GM18909 (cell line): ENCODE results near the gene FAM170A.
A peak's percentile ranks its signal among the peaks of the same experiment; 100 is the strongest.

Source experiments
- ATAC-seq: cut with Tn5 transposase; IDR thresholded peaks from one replicate; pipeline ENCODE4 v1.9.1; 2021; ENCODE audit warnings: mild to moderate bottlenecking; ENCODE audit not compliant: unreplicated experiment, poor library complexity

FAM170A gene, protein sequence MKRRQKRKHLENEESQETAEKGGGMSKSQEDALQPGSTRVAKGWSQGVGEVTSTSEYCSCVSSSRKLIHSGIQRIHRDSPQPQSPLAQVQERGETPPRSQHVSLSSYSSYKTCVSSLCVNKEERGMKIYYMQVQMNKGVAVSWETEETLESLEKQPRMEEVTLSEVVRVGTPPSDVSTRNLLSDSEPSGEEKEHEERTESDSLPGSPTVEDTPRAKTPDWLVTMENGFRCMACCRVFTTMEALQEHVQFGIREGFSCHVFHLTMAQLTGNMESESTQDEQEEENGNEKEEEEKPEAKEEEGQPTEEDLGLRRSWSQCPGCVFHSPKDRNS

DNA sequence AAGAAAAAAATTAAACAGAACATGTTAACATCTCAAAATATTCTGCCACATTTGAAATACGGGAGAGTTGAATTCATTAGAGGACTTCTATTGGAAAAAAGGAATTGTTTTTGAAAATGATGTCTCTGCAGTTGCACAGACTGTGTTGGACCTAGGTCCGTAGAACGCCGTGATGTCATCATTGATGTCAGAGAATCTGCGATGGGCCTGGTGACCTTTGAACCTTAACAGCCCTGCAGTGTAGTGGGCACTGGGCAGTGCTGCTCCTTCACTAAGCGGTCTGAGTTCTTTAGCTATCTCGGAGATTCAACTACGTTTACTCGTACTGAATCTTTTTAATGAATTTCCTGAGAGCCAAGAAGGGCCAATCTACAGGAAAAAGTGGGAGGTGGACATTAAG is at the start of gene FAM170A:
TSS of gene FAM170A (plus strand) at position 220 of the 400 bp plus-strand sequence. CDS start 211 bp downstream, outside the sequence.
- ATAC-seq, result no peak

DNA sequence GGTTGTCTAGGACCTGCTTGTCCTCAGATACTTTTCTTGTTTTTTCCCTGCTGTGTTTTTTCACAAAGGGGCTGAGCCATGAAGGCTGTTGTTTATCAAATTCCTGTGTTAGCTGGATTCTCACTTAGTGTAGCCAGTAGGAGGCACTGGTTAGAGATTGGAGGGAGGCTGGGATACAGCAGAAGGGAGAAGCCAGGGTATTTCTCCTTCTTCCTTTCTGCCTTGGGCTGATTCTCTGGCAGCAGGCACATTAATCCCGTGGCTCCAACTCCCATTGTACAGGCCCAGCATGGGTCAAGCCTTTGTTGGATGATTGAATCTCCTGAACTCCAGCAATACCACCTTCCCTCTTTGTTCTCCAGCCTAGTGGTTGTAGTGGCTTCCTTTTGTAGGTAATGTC is 46.4 kb upstream of the FAM170A start:
- ATAC-seq, result no peak

DNA sequence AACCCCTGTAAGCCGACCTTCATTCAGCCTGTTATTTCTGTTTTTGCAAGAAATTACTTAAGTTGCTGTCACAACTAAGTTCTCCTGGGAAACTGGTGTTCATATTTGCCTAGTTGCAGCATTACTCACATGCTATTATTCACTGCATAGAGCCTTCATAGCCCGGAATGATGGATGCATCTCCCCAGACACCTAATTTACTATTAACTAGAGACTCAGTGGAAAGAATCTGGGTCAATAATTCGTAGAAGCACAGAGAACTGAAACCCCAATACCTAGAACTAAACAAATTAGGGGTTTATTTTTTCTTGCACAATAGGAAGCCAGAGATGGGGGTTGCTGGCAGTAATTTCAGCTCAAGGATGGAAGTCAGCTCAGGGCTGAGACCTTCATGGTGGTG is 45.7 kb upstream of the FAM170A start:
- peak; percentile 94 for ATAC-seq

DNA sequence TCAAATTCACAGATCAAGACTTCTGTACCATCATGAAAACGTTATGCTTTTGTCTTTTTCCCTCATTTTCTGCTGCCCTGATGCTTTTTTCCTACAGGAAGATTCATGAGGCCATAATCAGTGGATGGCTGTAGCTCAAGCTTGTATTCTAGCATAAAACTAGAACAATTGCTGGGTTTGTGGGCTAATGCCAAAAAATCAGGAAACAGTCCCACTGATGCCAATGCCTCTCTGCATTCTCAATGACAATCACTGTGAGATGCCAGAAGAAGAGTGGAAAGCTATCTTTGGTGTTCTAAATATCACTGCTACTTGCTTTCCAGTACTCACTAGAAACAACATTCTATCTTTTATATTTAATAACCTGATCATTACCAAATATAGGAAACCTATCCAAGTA is 33.3 kb upstream of the FAM170A start:
- ATAC-seq, result no peak

DNA sequence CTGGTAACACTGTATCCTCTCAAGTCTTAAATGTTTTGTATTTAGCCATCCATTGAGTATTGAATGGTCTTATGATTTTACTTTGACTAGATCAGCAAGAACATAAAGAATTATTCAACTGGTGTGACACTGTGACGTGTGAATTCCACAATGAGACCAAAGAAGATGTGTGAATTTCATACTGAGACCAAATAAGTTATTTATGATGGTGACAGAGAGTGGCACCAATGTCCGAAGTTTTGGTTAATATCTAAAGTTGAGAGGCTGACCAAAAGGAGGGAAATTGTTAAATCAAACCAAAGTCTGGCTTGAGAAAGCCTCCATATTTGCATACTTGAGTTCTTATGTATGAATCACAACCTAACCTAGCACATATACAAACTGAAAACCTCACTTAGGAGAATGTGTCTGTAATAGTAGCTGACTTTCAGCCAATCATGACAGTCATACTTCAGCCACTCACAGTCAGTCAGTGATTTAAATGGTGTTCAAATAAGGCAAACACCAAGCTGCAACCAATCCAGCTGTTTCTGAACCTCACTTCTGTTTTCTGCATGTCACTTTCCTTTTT is 31.5 kb upstream of the FAM170A start:
- ATAC-seq, result peak; percentile 94

DNA sequence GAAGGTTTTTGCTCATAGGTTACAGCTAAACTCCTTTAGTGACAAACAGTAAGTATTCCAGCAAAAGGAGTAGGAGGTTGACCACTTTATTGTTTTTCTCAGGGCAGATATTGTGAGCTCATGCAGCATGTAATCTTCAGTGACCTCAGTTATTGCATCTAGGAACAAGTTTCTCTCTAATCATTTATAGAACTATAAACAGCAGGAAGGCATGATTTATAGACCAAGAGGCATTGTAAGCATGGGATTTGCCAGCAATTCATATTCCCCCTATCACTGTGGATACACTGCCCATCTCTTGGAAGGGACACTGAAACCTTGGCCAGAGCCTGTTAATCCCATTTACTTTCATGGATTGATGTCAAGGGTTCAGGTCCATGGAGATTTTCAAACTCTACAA is 15.4 kb upstream of the FAM170A start:
- no peak for ATAC-seq

DNA sequence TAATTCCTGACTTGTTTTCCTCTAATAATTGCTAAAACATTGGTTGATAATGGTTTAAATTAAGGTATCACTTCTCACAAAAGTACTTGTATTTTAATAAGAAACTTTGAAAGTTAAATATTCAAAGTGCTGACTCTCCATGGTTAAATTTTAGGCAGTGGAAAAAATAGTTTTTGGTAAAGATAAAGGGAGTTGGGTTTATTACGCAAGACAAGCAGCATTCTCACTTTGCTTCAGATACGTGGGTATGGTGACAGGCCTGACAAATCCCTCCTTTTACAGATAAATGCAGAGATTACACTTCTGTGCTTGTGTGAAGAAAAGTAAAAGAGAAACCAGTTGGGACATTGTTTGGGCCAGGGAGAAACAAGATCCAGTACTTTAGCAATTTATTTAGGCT is 14.5 kb upstream of the FAM170A start:
- ATAC-seq, result no peak

DNA sequence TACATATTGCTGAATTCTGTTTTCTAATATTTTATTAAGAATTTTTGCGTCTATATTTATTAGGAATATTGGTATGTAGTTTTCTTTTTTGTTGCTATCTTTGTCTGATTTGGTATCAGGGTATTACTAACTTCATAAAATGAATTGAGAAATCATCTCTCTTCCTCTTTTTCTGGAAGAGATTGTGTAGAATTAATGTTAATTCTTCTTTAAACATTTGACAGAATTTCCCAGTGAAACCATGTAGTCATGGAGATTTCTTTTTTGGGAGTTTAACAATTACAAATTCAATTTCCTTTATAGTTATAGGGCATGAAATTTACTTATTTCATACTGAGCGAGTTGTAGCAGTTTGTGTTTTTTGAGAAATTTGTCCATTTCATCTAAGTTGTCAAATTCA is 3.3 kb upstream of the FAM170A start:
- ATAC-seq, result no peak

DNA sequence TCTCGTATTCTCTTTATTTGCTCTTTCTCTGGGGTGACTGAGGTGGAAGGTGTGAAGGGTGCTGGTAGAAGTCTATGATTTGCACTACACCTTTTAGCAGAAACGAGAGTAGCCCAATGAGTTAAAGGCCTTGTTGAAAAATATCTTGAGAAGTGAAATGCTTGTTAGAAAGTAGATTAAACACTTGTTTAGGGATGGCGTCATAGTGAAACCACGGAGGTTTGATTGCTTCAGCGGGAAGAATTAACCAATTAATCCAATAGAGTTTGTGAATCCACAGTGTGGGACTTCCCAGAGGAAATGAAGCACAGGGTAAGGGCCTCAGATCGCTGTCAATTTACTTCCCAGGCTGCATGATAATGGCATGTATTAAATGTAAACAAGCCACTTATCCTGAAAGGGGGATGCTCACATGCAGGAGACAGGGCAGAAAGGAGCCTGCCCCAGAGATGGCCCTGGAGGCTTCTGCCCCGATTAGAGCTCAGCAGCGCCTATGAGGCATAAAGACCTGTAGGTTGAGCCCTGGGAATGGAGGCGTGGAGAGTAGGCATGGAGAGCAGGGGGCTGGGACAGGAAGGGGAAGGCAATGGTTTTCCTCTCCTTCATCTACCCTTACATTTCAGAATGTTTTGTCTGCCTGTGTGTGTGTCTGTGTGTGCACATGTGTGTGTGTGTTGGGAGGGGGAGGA is 1.5 kb downstream of the FAM170A start:
- no peak for ATAC-seq

DNA sequence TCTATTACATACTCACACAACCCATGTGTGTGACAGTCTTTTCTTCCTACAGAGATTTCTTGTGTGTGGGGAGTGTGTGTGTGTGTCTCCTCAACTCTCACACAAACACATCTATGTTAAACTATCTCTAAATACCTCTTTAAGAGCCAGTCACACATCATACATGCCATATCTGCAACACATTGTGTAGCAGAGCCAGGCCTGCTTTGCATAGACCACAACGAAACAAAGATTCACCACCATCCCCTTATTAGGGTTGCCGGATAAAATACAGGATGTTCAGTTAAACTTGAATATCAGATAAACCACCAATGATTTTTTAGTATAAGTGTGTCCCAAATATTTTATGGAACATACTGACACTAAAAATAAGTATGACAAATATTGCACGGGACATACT is 2.3 kb downstream of the FAM170A start:
- ATAC-seq, result peak; percentile 66

DNA sequence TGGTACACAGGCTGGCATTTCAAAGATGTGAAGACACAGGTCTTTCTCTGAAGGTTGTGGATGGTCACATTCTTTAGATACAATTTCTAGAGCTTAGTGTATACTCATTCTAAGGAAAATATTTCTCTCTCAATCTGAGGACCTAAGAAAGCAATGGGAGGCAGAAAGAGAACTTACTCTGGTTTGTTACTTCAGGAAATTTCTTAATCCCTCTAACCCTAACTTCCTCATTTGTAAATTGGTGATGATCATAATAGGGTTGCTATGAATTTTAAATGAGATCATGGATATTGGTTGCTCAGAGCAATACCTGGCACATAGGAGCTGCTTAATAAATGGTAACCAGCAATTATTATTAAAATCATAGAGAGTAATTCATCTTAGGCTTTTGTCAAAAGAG is 22.1 kb downstream of the FAM170A start:
- ATAC-seq, result no peak

DNA sequence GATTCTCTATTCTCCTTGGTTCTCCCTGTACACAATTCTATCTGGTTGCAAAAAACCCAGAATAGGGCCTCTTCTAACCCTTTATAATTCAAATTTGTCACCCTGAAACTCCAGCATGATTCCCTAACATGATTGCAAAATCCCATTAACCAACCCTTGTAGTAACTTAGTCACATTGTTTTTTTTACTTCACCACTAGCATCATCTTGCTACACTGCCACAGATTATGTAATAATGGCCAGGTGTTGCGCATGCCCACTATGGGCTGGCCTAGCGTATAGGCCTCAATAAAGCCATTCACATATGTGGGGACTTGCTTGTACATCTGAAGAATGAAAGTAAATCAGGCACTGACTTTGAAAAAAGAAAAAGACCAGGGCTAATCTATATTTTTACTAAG is 25.7 kb downstream of the FAM170A start:
- no peak for ATAC-seq

DNA sequence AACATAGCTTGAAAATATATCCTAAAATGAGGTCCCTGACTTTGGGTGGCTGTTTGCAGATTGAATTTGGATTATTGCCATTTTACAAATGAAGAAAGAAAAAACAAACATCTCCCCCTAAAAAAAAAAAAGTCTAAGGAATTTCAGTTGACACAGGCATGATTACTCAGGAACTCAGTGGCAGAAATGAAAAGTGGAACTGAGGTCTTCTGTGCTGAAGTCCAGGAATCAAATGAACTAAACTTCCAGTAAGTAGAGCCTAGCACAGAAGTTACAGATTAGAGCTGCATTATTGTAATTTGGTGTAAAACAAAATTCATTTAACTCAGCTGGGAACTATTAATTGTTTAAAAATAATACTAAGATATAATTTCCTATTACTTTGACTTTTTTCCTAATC is 26.7 kb downstream of the FAM170A start:
- no peak for ATAC-seq

DNA sequence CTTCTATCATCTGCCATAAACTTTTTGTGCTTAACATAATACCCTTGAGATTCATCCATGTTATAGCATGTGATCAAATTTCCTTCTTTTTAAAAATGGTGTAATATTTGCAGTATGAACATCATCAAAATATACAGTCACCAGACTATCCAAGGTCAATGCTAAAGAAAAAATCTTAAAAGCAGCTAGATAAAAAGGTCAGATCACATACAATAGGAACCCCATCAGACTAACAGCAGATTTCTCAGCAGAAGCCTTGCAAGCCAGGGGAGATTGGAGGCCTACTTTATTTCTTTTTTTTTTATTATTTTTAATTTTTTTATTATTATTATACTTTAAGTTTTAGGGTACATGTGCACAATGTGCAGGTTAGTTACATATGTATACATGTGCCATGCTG is 37.2 kb downstream of the FAM170A start:
- no peak for ATAC-seq

DNA sequence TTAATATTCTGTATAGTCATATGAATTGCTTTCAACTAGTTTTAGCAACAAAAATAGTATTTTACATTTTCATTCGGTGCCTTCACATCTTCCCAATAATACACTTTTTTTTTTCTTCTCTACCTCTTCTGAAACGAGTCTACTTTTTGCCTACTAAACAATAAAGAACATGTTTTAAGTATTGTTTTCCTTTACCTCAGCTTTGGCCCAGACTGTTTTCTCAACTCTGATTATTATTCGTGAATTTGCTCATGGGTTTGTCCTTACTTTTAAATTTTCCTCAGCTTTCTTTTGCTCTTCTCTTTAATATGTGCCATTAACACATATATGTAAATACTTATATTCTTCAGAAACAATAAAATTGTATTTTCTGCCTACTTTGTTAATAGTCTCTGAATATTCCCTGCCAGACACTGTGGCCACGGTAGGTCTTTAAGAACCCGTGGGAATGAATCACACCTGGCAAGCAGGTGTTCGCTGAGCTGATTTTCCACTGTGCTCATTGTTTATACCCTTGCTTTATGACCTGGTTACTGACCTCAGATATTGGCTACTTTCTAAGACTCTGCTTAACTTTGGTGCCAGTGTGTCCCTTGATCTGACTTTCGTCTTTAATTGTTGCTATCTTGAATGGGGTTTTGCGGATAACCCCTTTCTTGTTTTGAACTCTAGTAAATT is 49.1 kb downstream of the FAM170A start:
- no peak for ATAC-seq

DNA sequence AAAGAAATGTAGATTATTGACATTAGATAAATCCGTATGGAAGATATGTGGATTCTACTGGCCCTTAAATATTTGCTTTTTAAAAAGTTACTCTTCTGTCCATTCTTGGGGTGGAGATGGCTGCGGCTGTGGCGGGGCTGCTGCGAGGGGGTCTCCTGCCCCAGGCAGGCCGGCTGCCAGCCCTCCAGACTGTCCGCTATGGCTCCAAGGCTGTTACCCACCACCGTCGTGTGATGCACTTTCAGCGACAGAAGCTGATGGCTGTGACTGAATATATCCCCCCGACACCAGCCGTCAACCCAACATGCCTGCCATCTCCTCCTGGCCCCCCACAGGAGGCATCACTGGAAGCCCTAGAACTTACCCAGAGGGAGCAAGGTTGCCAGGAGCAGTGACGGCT is 50.7 kb downstream of the FAM170A start:
- no peak for ATAC-seq

DNA sequence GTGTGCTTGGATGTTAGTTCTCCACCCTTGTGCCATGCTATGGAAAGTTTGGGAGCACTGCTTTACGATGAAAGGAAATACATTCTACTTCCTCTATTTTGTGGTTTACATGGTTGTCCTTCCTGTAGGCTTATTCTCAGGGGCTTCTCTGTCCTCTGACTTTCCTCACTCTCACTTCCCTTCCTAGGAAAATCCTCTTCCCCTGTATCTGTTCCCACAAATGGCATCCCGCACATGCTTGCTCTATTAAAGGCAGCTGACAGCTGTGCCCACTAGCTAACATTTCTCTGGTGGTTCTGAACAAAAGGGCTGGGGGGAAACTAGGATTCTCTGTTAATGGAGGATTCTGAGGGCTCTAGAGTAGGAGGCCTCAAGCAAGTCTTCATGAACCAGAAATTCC is 52.4 kb downstream of the FAM170A start:
- ATAC-seq, result no peak

DNA sequence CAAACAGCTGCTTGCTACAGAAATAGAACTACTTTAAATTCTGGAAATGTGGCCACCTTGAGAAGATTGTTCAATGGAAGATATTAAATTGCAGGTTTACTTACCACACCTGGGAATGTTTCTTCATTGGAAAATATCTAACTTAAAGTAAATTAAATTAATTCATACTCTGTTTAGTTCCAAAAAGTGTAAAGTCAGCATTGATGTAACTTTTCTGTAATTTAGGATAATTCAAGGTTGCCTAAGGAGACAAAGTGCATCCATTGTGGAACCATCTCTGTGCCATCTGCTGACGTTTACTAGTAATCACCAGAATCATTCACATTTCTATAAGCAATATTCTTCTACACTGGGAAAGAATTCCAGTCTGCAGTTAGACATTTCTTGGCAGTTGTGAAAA is 53.0 kb downstream of the FAM170A start:
- ATAC-seq, result no peak
